B cell (primary cell): Measurements from ENCODE around the gene SLC1A4.

Source experiments
- EZH2 ChIP-seq: IDR thresholded peaks from 2 replicates; pipeline ENCODE4 v1.6.1; 2012; ENCODE audit warnings: borderline replicate concordance, low read depth, mild to moderate bottlenecking, moderate library complexity, low read length; ENCODE audit not compliant: insufficient read depth, poor library complexity, severe bottlenecking
- TF ChIP-seq, protein P1 (sequence below): fragments of 200-600 bp; IDR thresholded peaks from one replicate; pipeline ENCODE4 v1.8.0; 2022; ENCODE audit warnings: antibody characterized with exemption, mild to moderate bottlenecking

DNA sequence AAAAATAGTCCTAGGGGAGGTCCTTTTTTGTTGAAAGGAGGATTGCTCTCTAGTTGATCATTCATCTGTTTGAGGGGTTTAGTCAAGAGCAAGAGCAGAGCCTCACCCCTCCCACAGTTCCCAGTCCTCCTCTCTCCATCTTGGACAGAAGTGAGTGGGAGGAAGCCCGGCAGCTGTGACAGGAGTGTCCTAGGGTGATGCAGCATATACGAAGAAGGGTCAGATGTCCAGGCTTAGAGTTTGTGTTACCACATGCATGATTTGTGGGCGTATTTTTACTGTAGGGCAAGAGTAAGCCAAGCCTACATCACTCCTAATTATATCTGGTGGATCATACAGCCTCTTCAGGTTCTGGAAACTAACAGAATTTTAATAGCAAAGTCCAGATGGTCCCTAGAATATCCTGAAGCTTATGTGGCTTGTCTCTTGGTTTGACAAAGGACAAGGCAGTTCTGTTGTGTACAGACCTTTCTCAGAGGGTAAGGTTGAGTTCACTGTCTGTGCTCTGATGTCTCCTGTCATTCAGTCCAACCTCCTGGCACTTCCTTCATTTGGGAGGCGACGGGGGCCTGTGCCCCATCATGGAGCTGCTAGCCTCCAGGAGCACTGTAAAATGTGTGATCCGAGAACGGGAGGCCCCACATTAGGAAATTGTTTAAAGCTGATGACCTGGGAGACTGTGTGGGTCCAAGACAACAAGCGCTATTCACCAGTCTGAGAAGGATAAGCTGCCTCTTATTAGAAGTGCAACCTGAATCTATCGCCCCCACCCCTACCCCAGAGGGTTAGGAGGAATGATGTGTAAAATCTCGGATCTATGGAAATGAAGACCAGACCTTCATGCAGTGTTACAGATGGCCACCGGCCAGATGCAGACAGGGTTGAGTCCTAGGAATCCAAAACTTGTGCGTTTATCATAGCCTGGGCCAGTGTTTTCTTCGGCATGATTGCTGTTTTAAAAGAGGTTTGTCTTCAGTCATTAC, 73.9 kb downstream of the SLC1A4 start:
- TF ChIP-seq, protein P1, sequence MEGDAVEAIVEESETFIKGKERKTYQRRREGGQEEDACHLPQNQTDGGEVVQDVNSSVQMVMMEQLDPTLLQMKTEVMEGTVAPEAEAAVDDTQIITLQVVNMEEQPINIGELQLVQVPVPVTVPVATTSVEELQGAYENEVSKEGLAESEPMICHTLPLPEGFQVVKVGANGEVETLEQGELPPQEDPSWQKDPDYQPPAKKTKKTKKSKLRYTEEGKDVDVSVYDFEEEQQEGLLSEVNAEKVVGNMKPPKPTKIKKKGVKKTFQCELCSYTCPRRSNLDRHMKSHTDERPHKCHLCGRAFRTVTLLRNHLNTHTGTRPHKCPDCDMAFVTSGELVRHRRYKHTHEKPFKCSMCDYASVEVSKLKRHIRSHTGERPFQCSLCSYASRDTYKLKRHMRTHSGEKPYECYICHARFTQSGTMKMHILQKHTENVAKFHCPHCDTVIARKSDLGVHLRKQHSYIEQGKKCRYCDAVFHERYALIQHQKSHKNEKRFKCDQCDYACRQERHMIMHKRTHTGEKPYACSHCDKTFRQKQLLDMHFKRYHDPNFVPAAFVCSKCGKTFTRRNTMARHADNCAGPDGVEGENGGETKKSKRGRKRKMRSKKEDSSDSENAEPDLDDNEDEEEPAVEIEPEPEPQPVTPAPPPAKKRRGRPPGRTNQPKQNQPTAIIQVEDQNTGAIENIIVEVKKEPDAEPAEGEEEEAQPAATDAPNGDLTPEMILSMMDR = no peak
- no peak for TF ChIP-seq EZH2
